GM19043 (cell line): ENCODE data around the gene ALG6.
"Not testable (repeated sequence)": the region's sequence is repeated elsewhere in the genome, so short reads cannot be mapped to it uniquely, and the experiment has no call there.

ENCODE experiments used
- ATAC-seq: cut with Tn5 transposase; IDR thresholded peaks from one replicate; pipeline ENCODE4 v1.9.1; 2021; ENCODE audit warnings: low read depth; ENCODE audit not compliant: unreplicated experiment

ALG6 gene

GRCh38 chr1:63328122-63328521 lies 39.3 kb upstream of the ALG6 start:
- ATAC-seq, result no peak

- no peak for ATAC-seq
Observed at GRCh38 chr1:63328781-63329180, 38.6 kb upstream of the ALG6 start.

- no peak for ATAC-seq
Observed at GRCh38 chr1:63329621-63330330, 37.7 kb upstream of the ALG6 start.

- ATAC-seq, result no peak
Observed at GRCh38 chr1:63330331-63330916, 37.0 kb upstream of the ALG6 start.

- ATAC-seq, result no peak
Observed at GRCh38 chr1:63342402-63342801, 25.0 kb upstream of the ALG6 start.

GRCh38 chr1:63343922-63344321 lies 23.5 kb upstream of the ALG6 start:
- no peak for ATAC-seq

GRCh38 chr1:63350320-63350719 lies 17.1 kb upstream of the ALG6 start:
- no peak for ATAC-seq

- ATAC-seq, result no peak
Observed at GRCh38 chr1:63352736-63353135, 14.7 kb upstream of the ALG6 start.

- not testable (repeated sequence) for ATAC-seq
Observed at GRCh38 chr1:63356234-63356633, 11.2 kb upstream of the ALG6 start.

- ATAC-seq, result no peak
Observed at GRCh38 chr1:63359561-63359960, 7.9 kb upstream of the ALG6 start.

- no peak for ATAC-seq
Observed at GRCh38 chr1:63362073-63362472, 5.4 kb upstream of the ALG6 start.

GRCh38 chr1:63362578-63362977 lies 4.8 kb upstream of the ALG6 start:
- no peak for ATAC-seq

- ATAC-seq, result no peak
Observed at GRCh38 chr1:63363014-63363413, 4.4 kb upstream of the ALG6 start.

- ATAC-seq, result no peak
Observed at GRCh38 chr1:63366908-63367214, 566 bp upstream of the ALG6 start.

- peak; percentile 3 for ATAC-seq
Observed at GRCh38 chr1:63368131-63368530, 704 bp downstream of the ALG6 start.

GRCh38 chr1:63379583-63379982 lies 12.2 kb downstream of the ALG6 start:
- no peak for ATAC-seq

- no peak for ATAC-seq
Observed at GRCh38 chr1:63381741-63382140, 14.3 kb downstream of the ALG6 start.

GRCh38 chr1:63401945-63402344 lies 34.5 kb downstream of the ALG6 start:
- ATAC-seq, result no peak

- ATAC-seq, result no peak
Observed at GRCh38 chr1:63403386-63403785, 36.0 kb downstream of the ALG6 start.

- no peak for ATAC-seq
Observed at GRCh38 chr1:63405021-63405420, 37.6 kb downstream of the ALG6 start.

- ATAC-seq, result no peak
Observed at GRCh38 chr1:63405987-63406386, 38.6 kb downstream of the ALG6 start.

- ATAC-seq, result no peak
Observed at GRCh38 chr1:63407002-63407401, 39.6 kb downstream of the ALG6 start.

GRCh38 chr1:63408331-63408730 lies 40.9 kb downstream of the ALG6 start:
- ATAC-seq, result no peak
